ENCODE measurements around the gene FBXO31. TPM values are rescaled to one million over a fixed set of nuclear protein-coding genes. Genes with fewer than 3 reads are reported as not detected.
A peak's percentile ranks its signal among the peaks of the same experiment; 100 is the strongest.

FBXO31 gene
- total and polyA plus RNA-seq, 2 of the 13 experiments (the other 11 are each of a cell fraction or from before 2014, with no cell fraction given), result 92.4 to 101 TPM

- TF ChIP-seq ZFP82 (CRISPR knock-in tag; IDR thresholded peaks at IDR 0.05; ENCODE audit: borderline replicate concordance) (no peak), ZFP37 (CRISPR knock-in tag; IDR thresholded peaks at IDR 0.05; ENCODE audit: borderline replicate concordance) (no peak; the same call in 1 of the 2 replicates), ZNF512B (CRISPR knock-in tag; IDR thresholded peaks at IDR 0.05; ENCODE audit: borderline replicate concordance) (peak; percentile 88; the same call in 1 of the 2 replicates), ZSCAN20 (CRISPR knock-in tag; IDR thresholded peaks at IDR 0.05; ENCODE audit: borderline replicate concordance) (no peak; the same call in none of the 2 replicates), TFE3 (CRISPR knock-in tag; IDR thresholded peaks at IDR 0.05) (peak; percentile 86), TRIM22 (IDR thresholded peaks at IDR 0.05) (no peak), ZFP41 (CRISPR knock-in tag; IDR thresholded peaks at IDR 0.05; ENCODE audit: borderline replicate concordance) (no peak), GMEB2 (CRISPR knock-in tag; IDR thresholded peaks at IDR 0.05; ENCODE audit: low read depth) (no peak), HHEX (CRISPR knock-in tag; IDR thresholded peaks at IDR 0.05) (peak; percentile 96), PHB2 (IDR thresholded peaks at IDR 0.05; ENCODE audit: partially characterized antibody) (no peak), ATF6 (CRISPR knock-in tag; conservative IDR thresholded peaks at IDR 0.05) (no peak), ZNF598 (CRISPR knock-in tag; IDR thresholded peaks at IDR 0.05; ENCODE audit: borderline replicate concordance) (no peak), NKX3-1 (CRISPR knock-in tag; IDR thresholded peaks at IDR 0.05) (no peak; the same call in none of the 2 replicates), SYNCRIP (IDR thresholded peaks at IDR 0.05; ENCODE audit: insufficient read depth, low read depth, low read length) (no peak), ZC3H13 (CRISPR knock-in tag; IDR thresholded peaks at IDR 0.05) (no peak), MLLT10 (CRISPR knock-in tag; IDR thresholded peaks at IDR 0.05) (no peak)
These were observed 1.4 kb downstream of the FBXO31 start (continued) for GRCh38 chr16:87382023-87382785.

All from HepG2 (cell line).